ENCODE measurements around the gene FTSJ3.

FTSJ3 gene

DNA sequence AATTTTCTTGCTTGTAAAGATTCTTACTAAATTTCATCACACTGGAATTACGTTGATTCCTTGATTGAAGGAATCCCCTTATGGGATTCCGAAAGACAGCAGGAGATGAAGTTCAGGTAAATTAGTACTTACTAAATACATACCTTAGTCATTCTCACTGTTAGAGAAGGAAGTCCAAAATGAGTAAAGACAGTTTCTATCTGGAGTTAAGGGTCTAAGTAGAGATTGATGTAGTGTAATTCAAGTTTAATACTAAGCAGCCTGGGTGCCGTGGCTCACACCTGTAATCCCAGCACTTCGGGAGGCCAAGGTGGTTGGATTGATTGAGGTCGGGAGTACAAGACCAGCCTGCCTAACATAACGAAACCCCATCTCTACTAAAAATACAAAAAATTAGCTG lies 43.9 kb downstream of the FTSJ3 start:
- no peak for DNase-seq

DNA sequence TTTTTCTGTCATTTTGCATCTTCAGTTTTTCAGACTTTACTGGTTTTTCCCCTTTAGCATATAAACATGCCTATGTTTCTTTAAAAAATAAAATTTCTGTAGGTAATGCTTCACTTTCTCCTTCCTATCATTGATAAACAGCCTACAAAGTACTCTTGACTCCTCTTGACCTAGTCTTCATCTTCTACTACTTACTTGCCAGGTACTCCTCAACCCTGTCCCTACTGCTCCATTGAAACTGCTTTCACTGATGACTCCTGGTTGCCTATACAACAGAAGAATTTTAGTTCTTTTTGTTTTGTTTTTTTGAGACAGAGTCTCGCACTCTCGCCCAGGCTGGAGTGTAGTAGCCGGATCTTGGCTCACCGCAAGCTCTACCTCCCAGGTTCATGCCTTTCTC lies 46.5 kb downstream of the FTSJ3 start:
- no peak for DNase-seq

DNA sequence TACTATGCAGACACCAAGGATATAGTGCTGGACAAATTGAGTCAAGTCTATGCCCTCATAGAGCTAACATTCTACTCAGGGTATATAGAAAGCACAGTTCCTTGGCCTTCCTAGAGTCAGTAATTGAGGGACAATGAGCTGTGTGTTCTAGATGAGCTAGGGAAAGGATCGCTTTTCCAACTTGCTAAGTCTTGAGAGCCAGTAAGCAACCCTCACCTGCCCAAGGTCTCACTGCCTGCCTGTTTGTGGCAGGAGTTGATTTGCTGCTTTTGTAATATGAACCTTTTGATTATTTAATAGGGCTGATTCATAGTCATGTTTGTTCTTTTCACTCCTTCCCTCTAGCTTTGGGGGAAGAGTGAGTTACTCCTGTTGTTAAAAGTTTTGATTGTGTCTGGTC lies 47.0 kb downstream of the FTSJ3 start:
- no peak for DNase-seq

DNA sequence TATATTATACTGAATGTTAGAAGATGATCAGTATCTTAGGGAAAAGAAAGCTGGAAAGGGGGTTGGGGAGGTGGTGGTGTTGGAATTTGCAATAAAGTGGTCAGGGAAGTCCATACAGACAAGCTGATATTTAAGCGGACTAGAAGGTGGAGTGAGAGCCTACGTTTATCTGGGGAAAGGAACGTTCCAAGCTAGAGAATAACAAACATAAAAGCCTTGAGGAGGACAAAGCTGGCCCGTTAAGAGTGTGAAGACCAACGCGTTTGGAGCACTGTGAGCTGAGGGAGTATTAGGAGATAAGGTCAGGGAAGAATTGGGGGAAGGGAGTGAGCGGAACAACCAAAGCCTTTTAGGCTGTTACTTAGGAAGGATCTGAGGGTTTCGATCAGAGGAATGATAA lies 52.0 kb downstream of the FTSJ3 start:
- no peak for DNase-seq

DNA sequence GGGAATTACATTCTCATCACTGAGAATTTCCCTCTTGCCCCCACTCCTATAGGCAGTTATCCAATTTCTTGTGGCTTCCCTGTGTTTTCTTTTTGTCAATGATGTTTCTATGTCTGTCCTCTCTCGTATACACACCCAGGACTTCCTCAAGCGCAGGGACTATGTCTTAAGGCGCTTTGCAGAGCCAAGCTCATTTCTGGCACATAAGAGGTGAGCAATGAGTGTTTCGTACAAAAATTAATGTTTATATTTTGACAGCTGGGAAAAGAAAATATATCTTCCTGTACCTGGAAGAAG lies 52.5 kb downstream of the FTSJ3 start:
- peak; percentile 35 to 48 for DNase-seq

DNA sequence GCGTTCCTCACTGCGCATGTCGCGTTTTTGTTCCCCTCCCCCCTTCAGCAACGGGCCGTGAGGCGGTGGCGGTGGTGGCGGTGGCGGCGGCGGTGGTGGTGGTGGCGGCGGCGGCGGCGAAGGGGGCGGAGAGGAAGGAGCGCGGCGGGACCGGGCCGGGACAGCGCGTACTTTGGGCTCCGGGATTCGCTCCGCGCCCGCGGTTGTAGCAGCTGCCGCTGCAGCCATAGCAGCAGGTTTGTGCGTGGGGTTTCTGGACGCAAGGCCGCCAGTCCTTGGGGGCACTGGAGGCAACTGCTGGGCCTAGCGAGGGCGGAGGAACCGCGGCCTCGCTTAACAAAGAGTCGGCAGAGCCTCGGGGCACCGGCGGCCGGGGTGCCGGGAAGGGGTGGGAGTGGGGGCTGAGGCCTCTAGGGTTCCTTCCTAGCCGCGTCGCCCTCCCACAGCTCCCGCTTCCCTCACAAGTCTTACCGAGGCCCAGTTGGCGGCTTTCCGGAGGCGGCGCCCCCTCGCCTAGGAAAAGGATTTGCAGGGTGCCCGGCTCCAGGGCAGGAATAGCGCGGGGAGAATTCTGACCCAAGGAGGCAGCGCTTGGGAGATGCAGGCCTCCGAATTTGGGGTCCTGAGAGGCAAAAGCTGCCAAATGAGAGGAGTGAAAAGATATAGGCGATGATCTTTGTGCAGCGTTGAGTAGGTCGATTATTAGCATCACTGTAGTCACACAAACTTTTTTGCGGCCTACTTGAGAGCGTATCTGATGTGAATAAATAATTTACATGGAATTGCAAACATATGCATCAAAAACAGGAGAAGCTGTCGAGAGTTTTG lies 53.1 kb downstream of the FTSJ3 start, which contains the start of gene DDX42:
DDX42 (plus strand) TSS at position 30 of the 828 bp plus-strand sequence. CDS start 12,880 bp downstream, outside the sequence.
- DNase-seq: peak in 1 of 2 experiments; percentile 72

DNA sequence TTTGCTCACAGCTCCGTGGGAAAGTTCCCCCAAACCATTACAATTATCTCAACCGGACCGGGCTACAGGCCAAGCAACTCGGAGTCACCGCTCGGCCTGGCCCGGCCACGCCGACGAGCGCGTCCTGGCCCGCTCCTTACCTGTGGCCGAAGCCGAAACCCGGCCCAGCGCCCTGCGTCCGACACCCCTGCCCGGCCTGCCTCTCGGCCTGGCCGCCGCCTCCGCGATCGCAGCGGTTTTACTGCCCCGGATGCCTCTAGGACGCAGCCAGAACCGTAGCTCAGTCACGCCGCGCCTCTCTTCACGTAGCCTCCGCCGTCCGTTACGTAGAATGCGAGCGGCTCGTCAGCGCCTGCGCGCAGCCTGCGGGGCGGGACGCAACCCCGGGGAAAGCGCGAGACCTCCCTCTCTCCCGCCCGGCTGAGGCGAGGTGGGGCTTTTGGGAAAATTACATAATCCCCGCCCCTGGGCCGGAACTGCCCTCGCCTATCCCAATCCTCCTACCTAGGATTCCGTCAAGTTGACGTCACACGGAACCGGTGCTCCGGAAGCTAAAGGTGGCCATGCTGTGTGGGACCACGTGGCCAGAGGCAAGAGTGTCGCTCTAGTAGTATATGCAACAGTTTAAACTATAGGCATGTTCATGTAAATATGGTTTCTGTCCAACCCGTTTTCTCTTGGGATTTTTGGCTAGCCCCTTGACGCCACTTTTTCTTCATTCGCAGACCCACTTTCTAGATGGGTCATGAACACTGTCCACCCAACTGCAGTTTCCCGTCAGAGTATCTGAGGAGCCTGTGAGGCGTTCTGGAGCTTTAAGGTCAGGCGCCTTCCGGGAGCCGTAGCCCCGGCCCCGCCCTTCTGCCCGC lies 54.0 kb downstream of the FTSJ3 start, which contains the start of gene CCDC47:
CCDC47 (minus strand) TSS at position 326 of the 869 bp plus-strand sequence. CDS start 7,422 bp downstream, outside the sequence.
- peak; percentile 99 for DNase-seq

DNA sequence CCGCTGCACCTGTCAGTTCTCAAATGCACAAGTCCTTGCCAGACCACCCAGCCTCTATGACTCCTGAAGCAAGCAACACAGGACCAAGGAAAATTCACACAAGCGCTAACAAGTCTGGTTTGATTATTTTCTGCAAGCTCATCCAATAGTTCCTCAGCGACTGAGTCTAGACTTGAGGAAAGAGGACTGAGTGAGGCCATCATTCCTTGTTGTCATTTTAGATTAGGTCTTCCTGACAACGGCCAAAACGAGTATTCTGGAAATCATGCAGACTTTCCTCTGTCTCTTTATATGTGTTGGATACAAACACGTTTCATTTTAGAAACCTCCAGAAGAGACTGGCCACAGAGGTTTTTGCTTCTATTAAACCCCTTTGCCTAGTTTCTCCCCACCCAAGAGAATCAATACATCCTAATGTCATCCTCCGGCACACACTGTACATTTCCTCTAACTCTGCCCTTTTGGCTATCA lies 54.6 kb downstream of the FTSJ3 start:
- DNase-seq: peak in 1 of 2 experiments; percentile 22
